ENCODE results near the gene FRMPD2. TPM values are rescaled to one million over a fixed set of nuclear protein-coding genes. Genes with fewer than 3 reads are reported as not detected.
"Not testable (repeated sequence)": the region's sequence is repeated elsewhere in the genome, so short reads cannot be mapped to it uniquely, and the experiment has no call there.

FRMPD2 gene
- total RNA-seq, 1 donor from 2014 or later, result 0.80 TPM

GRCh38 chr10:48192881-48193450 lies 81.5 kb downstream of the FRMPD2 start:
- H3K27ac Mint-ChIP-seq, result no peak overlapping the region
- no peak for DNase-seq (ENCODE audit: extremely low spot score, unreplicated experiment)
- H3K9me3 Mint-ChIP-seq, result no peaks in the 10 kb centered on the region
- H3K36me3 Mint-ChIP-seq, result no peaks in the 10 kb centered on the region
- no peak overlapping the region for H3K4me3 Mint-ChIP-seq
- peaks cover 9% of the 10 kb centered on the region for H3K4me1 Mint-ChIP-seq (ENCODE audit: unreplicated experiment)
- no peaks in the 10 kb centered on the region for H3K27me3 Mint-ChIP-seq
- TF ChIP-seq, protein P1, sequence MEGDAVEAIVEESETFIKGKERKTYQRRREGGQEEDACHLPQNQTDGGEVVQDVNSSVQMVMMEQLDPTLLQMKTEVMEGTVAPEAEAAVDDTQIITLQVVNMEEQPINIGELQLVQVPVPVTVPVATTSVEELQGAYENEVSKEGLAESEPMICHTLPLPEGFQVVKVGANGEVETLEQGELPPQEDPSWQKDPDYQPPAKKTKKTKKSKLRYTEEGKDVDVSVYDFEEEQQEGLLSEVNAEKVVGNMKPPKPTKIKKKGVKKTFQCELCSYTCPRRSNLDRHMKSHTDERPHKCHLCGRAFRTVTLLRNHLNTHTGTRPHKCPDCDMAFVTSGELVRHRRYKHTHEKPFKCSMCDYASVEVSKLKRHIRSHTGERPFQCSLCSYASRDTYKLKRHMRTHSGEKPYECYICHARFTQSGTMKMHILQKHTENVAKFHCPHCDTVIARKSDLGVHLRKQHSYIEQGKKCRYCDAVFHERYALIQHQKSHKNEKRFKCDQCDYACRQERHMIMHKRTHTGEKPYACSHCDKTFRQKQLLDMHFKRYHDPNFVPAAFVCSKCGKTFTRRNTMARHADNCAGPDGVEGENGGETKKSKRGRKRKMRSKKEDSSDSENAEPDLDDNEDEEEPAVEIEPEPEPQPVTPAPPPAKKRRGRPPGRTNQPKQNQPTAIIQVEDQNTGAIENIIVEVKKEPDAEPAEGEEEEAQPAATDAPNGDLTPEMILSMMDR (conservative IDR thresholded peaks at IDR 0.05), result no peak

DNA sequence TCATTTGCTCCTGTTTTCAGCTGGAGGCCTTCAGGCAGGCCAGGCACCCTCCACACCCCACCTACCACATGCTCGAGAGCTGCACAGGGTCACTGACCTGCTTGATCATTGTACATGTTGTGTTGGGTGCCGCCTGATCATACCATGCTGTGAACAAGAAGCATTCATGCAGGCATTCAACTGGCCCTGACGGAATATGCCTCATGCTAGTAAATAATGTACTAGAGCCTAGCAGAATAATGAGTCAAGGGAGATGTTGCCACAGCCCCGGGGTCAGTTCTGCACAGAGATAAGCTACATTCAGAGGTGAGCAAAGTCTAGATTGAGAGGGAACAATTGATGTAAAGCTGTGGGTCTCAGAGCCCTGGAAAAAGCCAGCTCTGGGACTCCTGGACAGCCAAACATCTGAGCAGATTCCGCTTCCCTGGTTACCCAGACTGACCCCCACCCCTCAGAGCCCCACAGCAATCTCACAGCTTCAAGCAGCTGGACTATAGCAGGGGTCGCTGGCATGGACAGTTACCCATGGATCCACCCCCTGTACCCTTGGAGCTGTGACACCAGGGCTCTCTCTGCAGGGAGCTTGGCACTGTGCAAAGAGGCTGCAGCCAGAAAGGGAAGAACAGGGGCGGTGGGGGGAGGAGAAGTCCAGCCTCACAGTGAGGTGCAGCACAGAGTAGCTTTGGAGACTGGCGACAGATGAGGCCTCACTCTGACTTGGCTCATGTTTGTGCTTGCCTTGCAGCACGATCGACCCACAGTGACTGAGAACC lies 86.6 kb downstream of the FRMPD2 start:
- peaks cover 5% of the 10 kb centered on the region for H3K9me3 Mint-ChIP-seq

GRCh38 chr10:48187126-48187525 lies 87.4 kb downstream of the FRMPD2 start:
- H3K27ac Mint-ChIP-seq, result no peak overlapping the region
- no peak for DNase-seq (ENCODE audit: extremely low spot score, unreplicated experiment)
- peaks cover 5% of the 10 kb centered on the region for H3K9me3 Mint-ChIP-seq
- TF ChIP-seq, protein P1 (conservative IDR thresholded peaks at IDR 0.05), result no peak
- H3K27me3 Mint-ChIP-seq, result peaks cover 6% of the 10 kb centered on the region
- no peaks in the 10 kb centered on the region for H3K36me3 Mint-ChIP-seq
- no peak overlapping the region for H3K4me3 Mint-ChIP-seq
- no peaks in the 10 kb centered on the region for H3K4me1 Mint-ChIP-seq (ENCODE audit: unreplicated experiment)

More for the DNA sequence above, 86.6 kb downstream of the FRMPD2 start:
- no peak for DNase-seq (ENCODE audit: extremely low spot score, unreplicated experiment)
- Mint-ChIP-seq H3K27ac (no peak overlapping the region), H3K36me3 (no peaks in the 10 kb centered on the region), H3K4me3 (no peak overlapping the region), H3K4me1 (ENCODE audit: unreplicated experiment) (peaks cover 4% of the 10 kb centered on the region), H3K27me3 (peaks cover 6% of the 10 kb centered on the region)
- TF ChIP-seq, protein P1 (conservative IDR thresholded peaks at IDR 0.05), result no peak

- H3K27ac Mint-ChIP-seq; H3K9me3 Mint-ChIP-seq; H3K4me3 Mint-ChIP-seq; H3K36me3 Mint-ChIP-seq; DNase-seq (ENCODE audit: extremely low spot score, unreplicated experiment); H3K4me1 Mint-ChIP-seq (ENCODE audit: unreplicated experiment); H3K27me3 Mint-ChIP-seq: not testable (repeated sequence)
Observed at GRCh38 chr10:48186264-48186804, 88.2 kb downstream of the FRMPD2 start.

DNA sequence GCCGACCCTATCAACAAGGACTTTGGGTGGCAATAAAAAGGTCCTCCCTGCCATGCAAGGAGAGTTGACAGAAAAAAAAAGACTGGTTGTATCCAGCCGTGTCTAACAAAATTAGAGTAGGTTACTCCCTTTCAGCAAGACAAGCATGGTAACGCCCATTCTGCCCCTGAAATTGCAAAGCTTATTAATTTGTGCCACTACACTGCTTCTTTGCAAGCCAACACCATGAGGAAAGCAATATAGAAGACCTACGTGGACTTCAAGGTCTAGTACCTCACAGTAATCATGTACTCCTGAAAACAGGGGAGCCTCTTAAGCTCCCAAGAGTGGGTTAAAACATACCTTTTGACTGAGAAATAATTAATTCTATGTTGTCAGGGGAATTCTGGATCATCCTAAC lies 90.3 kb downstream of the FRMPD2 start:
- Mint-ChIP-seq H3K27ac (no peak overlapping the region), H3K36me3 (no peaks in the 10 kb centered on the region), H3K4me3 (no peak overlapping the region), H3K27me3 (peaks cover 6% of the 10 kb centered on the region), H3K9me3 (peaks cover 5% of the 10 kb centered on the region), H3K4me1 (ENCODE audit: unreplicated experiment) (no peaks in the 10 kb centered on the region)
- no peak for DNase-seq (ENCODE audit: extremely low spot score, unreplicated experiment)
- TF ChIP-seq, protein P1 (conservative IDR thresholded peaks at IDR 0.05), result no peak

- not testable (repeated sequence) for DNase-seq (ENCODE audit: extremely low spot score, unreplicated experiment); H3K27me3 Mint-ChIP-seq; H3K36me3 Mint-ChIP-seq; H3K27ac Mint-ChIP-seq; H3K9me3 Mint-ChIP-seq; H3K4me1 Mint-ChIP-seq (ENCODE audit: unreplicated experiment); H3K4me3 Mint-ChIP-seq
Observed at GRCh38 chr10:48172715-48173114, 101.8 kb downstream of the FRMPD2 start.

Data from type B pancreatic cell (in vitro differentiated cells).